Measurements from ENCODE around the gene CD248. TPM values are rescaled to one million over a fixed set of nuclear protein-coding genes. Genes with fewer than 3 reads are reported as not detected.
A peak's percentile ranks its signal among the peaks of the same experiment; 100 is the strongest.

Gene CD248
- total and polyA plus RNA-seq, 11 donors, result 6.0 to 33.1 (median 11.8) TPM

GRCh38 chr11:66315921-66316811 lies 678 bp downstream of the CD248 start:
- TF ChIP-seq POLR2A (IDR thresholded peaks at IDR 0.05), result no peak
- DNase-seq (peak in 1 of 5 donors; percentile 59), ATAC-seq (no peak)
- intact Hi-C loops (cut with DNase I), result no loop called here
- Histone ChIP-seq H3K36me3 (no peaks in the 10 kb centered on the region), H3K27me3 (no peaks in the 10 kb centered on the region), H3K4me1 (peaks cover 0 to 57% (median 32%) of the 10 kb centered on the region in 12 donors), H3K9me3 (no peaks in the 10 kb centered on the region), H3K4me3 (peak overlapping the region; percentile 39 to 66 (median 62)), H3K27ac (peak overlapping the region; percentile 51 to 94 (median 84))
- 63 to 71% (median 68%) methylated on average over 19 to 52 of the region's 52 CpGs for WGBS, 4 donors

- ATAC-seq (no peak), DNase-seq (peak in 1 of 5 donors; percentile 49)
- Histone ChIP-seq H3K36me3 (no peaks in the 10 kb centered on the region), H3K27ac (peak overlapping the region in 9 of 12 donors; percentile 5 to 94 (median 84)), H3K9me3 (no peaks in the 10 kb centered on the region), H3K27me3 (no peaks in the 10 kb centered on the region), H3K4me3 (peak overlapping the region in 11 of 12 donors; percentile 42 to 66 (median 62)), H3K4me1 (peaks cover 0 to 57% (median 32%) of the 10 kb centered on the region in 12 donors)
- TF ChIP-seq CTCF (IDR thresholded peaks at IDR 0.05) (no peak), POLR2A (IDR thresholded peaks at IDR 0.05) (no peak)
- intact Hi-C loops (cut with DNase I), result no loop called here
- WGBS, 4 donors, result 77 to 84% (median 81%) methylated on average over 14 of the region's 14 CpGs
Measured at GRCh38 chr11:66315498-66315885, 1.4 kb downstream of the CD248 start.

GRCh38 chr11:66314561-66315497 lies 2.0 kb downstream of the CD248 start:
- no peaks in the 10 kb centered on the region for H3K9me3 ChIP-seq
- peak overlapping the region in 10 of 12 donors; percentile 72 to 94 (median 90) for H3K27ac ChIP-seq
- H3K27me3 ChIP-seq, result no peaks in the 10 kb centered on the region
- 77 to 87% (median 82%) methylated on average over 7 to 17 of the region's 17 CpGs for WGBS, 4 donors
- H3K4me1 ChIP-seq, result peaks cover 0 to 57% (median 32%) of the 10 kb centered on the region in 12 donors
- peak in 1 of 5 donors; percentile 57 for DNase-seq
- no peak for ATAC-seq
- H3K36me3 ChIP-seq, result no peaks in the 10 kb centered on the region
- intact Hi-C loops (cut with DNase I), result loop anchor here in 8 of 10 donors (5.0 kb wide), 3 partner anchors 32 to 362 kb away; partner anchors contain the start of genes B4GAT1 (in 3 of the 8), BRMS1 (in 3 of the 8) and RBM4B (in 1 of the 8)
- TF ChIP-seq POLR2A (IDR thresholded peaks at IDR 0.05), result no peak
- TF ChIP-seq CTCF (IDR thresholded peaks at IDR 0.05), result no peak
- peak overlapping the region in 11 of 12 donors; percentile 21 to 66 (median 62) for H3K4me3 ChIP-seq

DNA sequence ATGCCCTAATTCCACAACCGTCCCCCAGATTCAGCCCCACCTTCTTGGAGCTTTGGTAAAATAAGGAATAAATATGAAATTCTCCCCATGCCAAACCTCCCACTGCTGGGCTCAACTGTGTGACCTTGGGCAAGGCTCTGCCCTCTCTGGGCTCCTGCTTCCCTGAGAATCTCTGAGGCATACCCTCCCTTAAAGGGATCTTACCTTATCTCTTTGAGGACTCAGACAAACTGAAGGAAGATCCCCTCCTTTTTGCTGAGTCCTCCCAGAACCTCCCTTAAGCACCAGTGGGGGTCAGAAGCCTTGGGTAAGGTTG lies 2.7 kb downstream of the CD248 start:
- 67 to 88% (median 81%) methylated on average over 1 of the region's 1 CpG for WGBS, 4 donors
- no peaks in the 10 kb centered on the region for H3K36me3 ChIP-seq
- H3K27ac ChIP-seq, result peak overlapping the region in 11 of 12 donors; percentile 64 to 94 (median 89)
- peaks cover 0 to 57% (median 32%) of the 10 kb centered on the region in 12 donors for H3K4me1 ChIP-seq
- peak overlapping the region in 10 of 12 donors; percentile 21 to 66 (median 62) for H3K4me3 ChIP-seq
- no peak for DNase-seq
- no peak for ATAC-seq
- intact Hi-C loops (cut with DNase I), result loop anchor here in 8 of 10 donors (5.0 kb wide), 3 partner anchors 33 to 363 kb away; partner anchors contain the start of genes B4GAT1 (in 3 of the 8), BRMS1 (in 3 of the 8) and RBM4B (in 1 of the 8)
- H3K9me3 ChIP-seq, result no peaks in the 10 kb centered on the region
- H3K27me3 ChIP-seq, result no peaks in the 10 kb centered on the region
- TF ChIP-seq CTCF (IDR thresholded peaks at IDR 0.05), result no peak
- TF ChIP-seq POLR2A (IDR thresholded peaks at IDR 0.05), result no peak

All from heart left ventricle (tissue), 16 donors.